H1 (cell line): ENCODE results near the gene RHCG. TPM values are rescaled to one million over a fixed set of nuclear protein-coding genes. Genes with fewer than 3 reads are reported as not detected.
A peak's percentile ranks its signal among the peaks of the same experiment; 100 is the strongest.

Source experiments
- CTCF ChIA-PET: fragments of 300-600 bp; sonication (Branson Sonifier 250); formaldehyde crosslinking; loops from one replicate; lab custom pipeline; 2021; ENCODE audit not compliant: partially characterized antibody; lab: Charles Lee
- POLR2A ChIA-PET: fragments of 300-600 bp; sonication (Branson Sonifier 250); formaldehyde crosslinking; loops from one replicate; lab custom pipeline; 2021; ENCODE audit warnings: inconsistent platforms; ENCODE audit not compliant: partially characterized antibody; lab: Charles Lee
- DNase-seq, 2 experiments: peaks; one replicate each; pipeline versions ENCODE4 v3.0.0 to v3.0.0-alpha.2; 2010 to 2022; ENCODE audit warnings: low spot score in 2 of 2, low read depth in 1 of 2, mixed read lengths in 1 of 2
- FAIRE-seq: peaks from 2 replicates; lab custom pipeline; 2011; peaks lifted over from hg19 to GRCh38; lab: Jason Lieb, UNC
- H2AFZ ChIP-seq: 2 replicates; pipeline ENCODE4 v1.8.1; 2012; ENCODE audit warnings: low read length, inconsistent platforms
- H2AK5ac ChIP-seq: 2 replicates; pipeline ENCODE4 v1.6.1; 2013; ENCODE audit warnings: low read depth, low read length
- H2BK120ac ChIP-seq: replicated peaks from 2 replicates; pipeline ENCODE3; 2013; ENCODE audit warnings: low read depth, low read length, inconsistent platforms
- H2BK12ac ChIP-seq: 2 replicates; pipeline ENCODE4 v1.6.1; 2013; ENCODE audit warnings: low read depth, low read length
- H2BK15ac ChIP-seq: 2 replicates; pipeline ENCODE4 v1.6.1; 2013; ENCODE audit warnings: low read length
- H2BK20ac ChIP-seq: 2 replicates; pipeline ENCODE4 v1.6.1; 2013; ENCODE audit warnings: low read length
- H2BK5ac ChIP-seq: 2 replicates; pipeline ENCODE4 v1.6.1; 2013; ENCODE audit warnings: low read depth, low read length
- H3K14ac ChIP-seq: 2 replicates; pipeline ENCODE4 v1.6.1; 2013; ENCODE audit warnings: inconsistent platforms; ENCODE audit not compliant: insufficient read length
- H3K18ac ChIP-seq: 2 replicates; pipeline ENCODE4 v1.6.1; 2013; ENCODE audit warnings: low read length; ENCODE audit errors: extremely low read depth
- H3K23ac ChIP-seq: 2 replicates; pipeline ENCODE4 v1.6.1; 2013; ENCODE audit warnings: inconsistent platforms; ENCODE audit not compliant: insufficient read length
- H3K23me2 ChIP-seq: 2 replicates; pipeline ENCODE4 v1.6.1; 2013; ENCODE audit warnings: low read depth, low read length
- H3K27ac ChIP-seq: 2 replicates; pipeline ENCODE4 v1.6.1; 2011; ENCODE audit warnings: low read depth, low read length, inconsistent platforms
- H3K27me3 ChIP-seq, 4 experiments: replicated peaks in 1 of 4; 1 replicate in 1 of 4; 2 replicates in 3 of 4; pipeline versions ENCODE4 v1.6.1 to v1.8.1; 2011 to 2013; ENCODE audit warnings: low read length in 3 of 4, mild to moderate bottlenecking in 3 of 4, inconsistent platforms in 2 of 4, mixed read lengths in 2 of 4, moderate library complexity in 1 of 4; ENCODE audit not compliant: control insufficient read depth in 3 of 4, insufficient read depth in 3 of 4; ENCODE audit errors: extremely low read depth in 1 of 4
- H3K36me3 ChIP-seq, 4 experiments: 2 replicates each; pipeline versions ENCODE4 v1.6.1 to v1.8.1; 2011 to 2013; ENCODE audit warnings: mild to moderate bottlenecking in 4 of 4, low read length in 3 of 4, moderate library complexity in 2 of 4, control low read depth in 1 of 4, inconsistent platforms in 1 of 4; ENCODE audit not compliant: insufficient read depth in 4 of 4, control insufficient read depth in 2 of 4
- H3K4ac ChIP-seq: replicated peaks from 2 replicates; pipeline ENCODE3; 2013; ENCODE audit warnings: low read length, low read depth, mixed read lengths, inconsistent platforms; ENCODE audit not compliant: insufficient read length
- H3K4me1 ChIP-seq, 4 experiments: replicated peaks in 1 of 4; 1 replicate in 1 of 4; 2 replicates in 3 of 4; pipeline versions ENCODE4 v1.6.1 to v1.8.1; 2011 to 2013; ENCODE audit warnings: low read length in 3 of 4, inconsistent platforms in 2 of 4, mixed read lengths in 1 of 4; ENCODE audit not compliant: insufficient read depth in 4 of 4, control insufficient read depth in 3 of 4
- H3K4me2 ChIP-seq, 2 experiments: 2 replicates each; pipeline versions ENCODE4 v1.6.1 to v1.8.1; 2011 to 2013; ENCODE audit warnings: low read depth in 2 of 2, low read length in 2 of 2, control low read depth in 1 of 2, inconsistent platforms in 1 of 2, mild to moderate bottlenecking in 1 of 2; ENCODE audit not compliant: insufficient read depth in 1 of 2
- H3K4me3 ChIP-seq, 4 experiments: fragments of 200-600, 300-600 bp in 1 of 4; sonication (generic), shearing (Covaris generic), sonication (Bioruptor Twin) in 1 of 4; 2 replicates each; pipeline versions ENCODE4 v1.5.1 to v1.8.1; 2011 to 2016; ENCODE audit warnings: low read length in 4 of 4, low read depth in 3 of 4, control low read depth in 2 of 4, inconsistent platforms in 2 of 4, mild to moderate bottlenecking in 2 of 4, mixed read lengths in 1 of 4, moderate library complexity in 1 of 4; ENCODE audit not compliant: insufficient read depth in 2 of 4; ENCODE audit errors: extremely low read depth in 1 of 4
- H3K56ac ChIP-seq: replicated peaks from 2 replicates; pipeline ENCODE3; 2013; ENCODE audit warnings: low read depth, mild to moderate bottlenecking, mixed read lengths, low read length, inconsistent platforms; ENCODE audit not compliant: insufficient read length
- H3K79me1 ChIP-seq: 2 replicates; pipeline ENCODE4 v1.6.1; 2013; ENCODE audit warnings: low read depth, low read length, control low read depth
- H3K79me2 ChIP-seq, 2 experiments: 2 replicates each; pipeline versions ENCODE4 v1.6.1 to v1.8.1; 2012 to 2013; ENCODE audit warnings: low read length in 2 of 2, mild to moderate bottlenecking in 2 of 2, inconsistent platforms in 1 of 2; ENCODE audit not compliant: insufficient read depth in 2 of 2, control insufficient read depth in 1 of 2
- H3K9ac ChIP-seq, 4 experiments: replicated peaks in 1 of 4; 1 replicate in 1 of 4; 2 replicates in 3 of 4; pipeline versions ENCODE4 v1.6.1 to v1.8.1; 2011 to 2013; ENCODE audit warnings: low read depth in 3 of 4, low read length in 3 of 4, control low read depth in 2 of 4, mild to moderate bottlenecking in 2 of 4, moderate library complexity in 2 of 4, inconsistent platforms in 1 of 4; ENCODE audit errors: extremely low read depth in 1 of 4
- H3K9me3 ChIP-seq, 2 experiments: 2 replicates each; pipeline versions ENCODE4 v1.6.1 to v1.8.1; 2012 to 2013; ENCODE audit warnings: mild to moderate bottlenecking in 2 of 2, moderate library complexity in 2 of 2, control low read depth in 1 of 2, inconsistent platforms in 1 of 2, low read depth in 1 of 2, low read length in 1 of 2, mixed read lengths in 1 of 2; ENCODE audit not compliant: insufficient read depth in 2 of 2
- H4K20me1 ChIP-seq, 2 experiments: replicated peaks in 1 of 2; 2 replicates each; pipeline versions ENCODE3 to v1.8.1; 2011 to 2013; ENCODE audit warnings: inconsistent platforms in 2 of 2, low read length in 2 of 2, mild to moderate bottlenecking in 1 of 2; ENCODE audit not compliant: insufficient read depth in 2 of 2, control insufficient read depth in 1 of 2
- H4K5ac ChIP-seq: 2 replicates; pipeline ENCODE4 v1.6.1; 2013; ENCODE audit warnings: low read length, low read depth, mixed read lengths, inconsistent platforms; ENCODE audit not compliant: insufficient read length
- H4K8ac ChIP-seq: 2 replicates; pipeline ENCODE4 v1.8.0; 2013; ENCODE audit warnings: mild to moderate bottlenecking, moderate library complexity, low read length, inconsistent platforms; ENCODE audit not compliant: insufficient read depth; ENCODE audit errors: extremely low read depth
- H4K91ac ChIP-seq: replicated peaks from 2 replicates; pipeline ENCODE3; 2013; ENCODE audit warnings: low read length, mixed read lengths, inconsistent platforms; ENCODE audit not compliant: insufficient read length
- NANOG ChIP-seq: IDR thresholded peaks from 2 replicates; pipeline ENCODE4 v1.6.1; 2011; ENCODE audit warnings: low read length, low read depth, mild to moderate bottlenecking, inconsistent platforms; ENCODE audit not compliant: insufficient read depth, poor library complexity, severe bottlenecking
- RBBP5 ChIP-seq: IDR thresholded peaks from 2 replicates; pipeline ENCODE4 v1.7.1; 2012; ENCODE audit warnings: low read depth, mild to moderate bottlenecking, inconsistent platforms, low read length, moderate library complexity, borderline replicate concordance
- RFX5 ChIP-seq: IDR thresholded peaks from 2 replicates; pipeline ENCODE4 v1.6.1; 2011; ENCODE audit warnings: low read depth, low read length, improper control_type of control experiment, borderline replicate concordance
- RNF2 ChIP-seq: fragments of 200-900, 300-1000 bp; sonication (generic); IDR thresholded peaks from 2 replicates; pipeline ENCODE4 v1.7.1; 2016; ENCODE audit warnings: borderline replicate concordance, low read depth, mild to moderate bottlenecking, antibody characterized with exemption, low read length; ENCODE audit not compliant: poor library complexity, severe bottlenecking; ENCODE audit errors: missing control alignments
- SP1 ChIP-seq: IDR thresholded peaks from 2 replicates; pipeline ENCODE4 v1.6.1; 2011; ENCODE audit warnings: low read depth, low read length
- SUZ12 ChIP-seq: fragments of 200-600 bp; sonication (generic); IDR thresholded peaks from 2 replicates; pipeline ENCODE4 v1.6.1; 2012; ENCODE audit warnings: mild to moderate bottlenecking, inconsistent platforms, low read length, moderate library complexity, mixed read lengths
- TEAD4 ChIP-seq: IDR thresholded peaks from 2 replicates; pipeline ENCODE4 v1.6.1; 2012; ENCODE audit warnings: low read depth, low read length, inconsistent platforms, mixed read lengths
- WGBS, 2 experiments: shearing (Covaris generic) in 1 of 2; methylation state at CpG; one replicate each; pipeline versions ENCODE4 v1.1.6 to v1.1.7; 2013 to 2015; ENCODE audit warnings: low lambda C conversion rate in 2 of 2, mixed read lengths in 2 of 2, inconsistent platforms in 1 of 2, low coverage in 1 of 2, missing lambda C conversion rate in 1 of 2; ENCODE audit not compliant: insufficient replicate concordance in 2 of 2, insufficient coverage in 1 of 2, insufficient read length in 1 of 2; ENCODE audit errors: extremely low coverage in 1 of 2, missing lambda C conversion rate in 1 of 2; 5-methylcytosine and 5-hydroxymethylcytosine counted together
- polyA plus RNA-seq, 7 experiments: library from polyadenylated mRNA; depleted of rRNA in 3 of 7; stranded (reverse) in 5 of 7; unstranded in 2 of 7; fragments of >200 nt in 5 of 7; fragments of 200-250 nt in 2 of 7; gene quantifications; 1 replicate in 5 of 7; 2 replicates in 1 of 7; 4 replicates in 1 of 7; pipeline versions ENCODE4 v1.2.1 to v1.2.3, GENCODE V29; 2011 to 2013; ENCODE audit warnings: missing spikeins in 2 of 7, mixed read lengths in 2 of 7
- total RNA-seq: library from RNA; stranded (reverse); fragmentation: NEBNext Ultra II Directional; extraction: Animal tissue kit (Norgen Biotek cat#: 25700); gene quantifications from 2 replicates; pipeline ENCODE4 v1.2.1, GENCODE V29; 2021

RHCG gene
- total and polyA plus RNA-seq, 2 of the 8 experiments (the other 6 are each of a cell fraction or from before 2014, with no cell fraction given) = 0.68 TPM; not detected in 1

- H3K36me3 ChIP-seq = no peaks in the 10 kb centered on the region
- TF ChIP-seq RFX5 (no peak), RNF2 (no peak), SP1 (no peak), SUZ12 (no peak), RBBP5 (no peak), NANOG (no peak), TEAD4 (peak; percentile 71)
- no peaks in the 10 kb centered on the region for H3K9me3 ChIP-seq
- H3K9ac ChIP-seq = no peak overlapping the region
- no peaks in the 10 kb centered on the region for H3K79me2 ChIP-seq
- ChIA-PET POLR2A (interaction anchor here (0.6 to 1.0 kb wide), 2 partner anchors 24 to 395 kb away, joined by 3 read pairs; no protein-coding TSS in a partner anchor), CTCF (interaction anchor here (0.6 to 14.8 kb wide), 7 partner anchors 9 to 89 kb away, joined by 3 to 518 read pairs (median 12); no protein-coding TSS in a partner anchor)
- H4K5ac ChIP-seq = no peak overlapping the region
- H4K20me1 ChIP-seq = peaks cover 0 to 1% of the 10 kb centered on the region in 2 experiments
- H3K27ac ChIP-seq = no peak overlapping the region
- no peak overlapping the region for H2BK120ac ChIP-seq
- H4K8ac ChIP-seq = no peak overlapping the region
- no peak overlapping the region for H3K4me3 ChIP-seq
- H3K79me1 ChIP-seq = no peaks in the 10 kb centered on the region
- no peak overlapping the region for H2BK15ac ChIP-seq
- H2BK20ac ChIP-seq = no peak overlapping the region
- WGBS, 2 experiments = 80% methylated on average over 11 of the region's 11 CpGs; no CpG with 5 or more reads in 1 of the 2 experiments
- H3K4me1 ChIP-seq = peaks cover 2 to 22% (median 16%) of the 10 kb centered on the region in 4 experiments
- FAIRE-seq = no peak
- H3K27me3 ChIP-seq = peaks cover 0 to 2% (median 0%) of the 10 kb centered on the region in 4 experiments; a peak in 3 of 7 replicates
- DNase-seq = peak in 1 of 2 experiments; percentile 35
- H3K23ac ChIP-seq = no peak overlapping the region
- H3K56ac ChIP-seq = no peak overlapping the region
- H3K23me2 ChIP-seq = no peaks in the 10 kb centered on the region
- no peak overlapping the region for H2BK5ac ChIP-seq
- H3K4me2 ChIP-seq = no peak overlapping the region
- no peak overlapping the region for H3K4ac ChIP-seq
- no peak overlapping the region for H2AK5ac ChIP-seq
- H3K18ac ChIP-seq = no peak overlapping the region
- no peak overlapping the region for H2AFZ ChIP-seq
- H4K91ac ChIP-seq = no peak overlapping the region
- H2BK12ac ChIP-seq = 0 out of 2 replicates have a peak overlapping the region, but pooled peaks have one; percentile 39
- H3K14ac ChIP-seq = no peak overlapping the region
Measured at GRCh38 chr15:89448825-89449224, 47.6 kb downstream of the RHCG start.
